ENCODE measurements around the gene PAX8. TPM values are rescaled to one million over a fixed set of nuclear protein-coding genes. Genes with fewer than 3 reads are reported as not detected.

Gene PAX8
- total RNA-seq, 1 donor from 2014 or later = 0.66 TPM

GRCh38 chr2:113209011-113209645 is 69.6 kb downstream of the PAX8 start:
- intact Hi-C loops (cut with micrococcal nuclease) = no loop called here

GRCh38 chr2:113208396-113208795 is 70.3 kb downstream of the PAX8 start:
- intact Hi-C loops (cut with micrococcal nuclease) = no loop called here

- intact Hi-C loops (cut with micrococcal nuclease) = no loop called here
Measured at GRCh38 chr2:113207021-113207420, 71.7 kb downstream of the PAX8 start.

GRCh38 chr2:113206251-113206650 is 72.5 kb downstream of the PAX8 start:
- intact Hi-C loops (cut with micrococcal nuclease) = no loop called here

- intact Hi-C loops (cut with micrococcal nuclease) = loop anchor here (1.0 to 5.0 kb wide), 5 partner anchors 45 to 188 kb away; no protein-coding TSS in a partner anchor
Measured at GRCh38 chr2:113203901-113204519, 74.7 kb downstream of the PAX8 start.

GRCh38 chr2:113203217-113203530 is 75.5 kb downstream of the PAX8 start:
- intact Hi-C loops (cut with micrococcal nuclease) = loop anchor here (5.0 kb wide), 1 partner anchor 189 kb away; no protein-coding TSS in a partner anchor

GRCh38 chr2:113202305-113203216 is 76.2 kb downstream of the PAX8 start:
- intact Hi-C loops (cut with micrococcal nuclease) = loop anchor here (5.0 kb wide), 1 partner anchor 190 kb away; no protein-coding TSS in a partner anchor

- intact Hi-C loops (cut with micrococcal nuclease) = loop anchor here (5.0 kb wide), 1 partner anchor 191 kb away; no protein-coding TSS in a partner anchor
Measured at GRCh38 chr2:113201496-113202304, 77.0 kb downstream of the PAX8 start.

GRCh38 chr2:113200736-113201490 is 77.8 kb downstream of the PAX8 start:
- intact Hi-C loops (cut with micrococcal nuclease) = loop anchor here (5.0 kb wide), 1 partner anchor 191 kb away; no protein-coding TSS in a partner anchor

- intact Hi-C loops (cut with micrococcal nuclease) = loop anchor here (5.0 kb wide), 1 partner anchor 192 kb away; no protein-coding TSS in a partner anchor
Measured at GRCh38 chr2:113200236-113200635, 78.5 kb downstream of the PAX8 start.

GRCh38 chr2:113198790-113199612 is 79.7 kb downstream of the PAX8 start:
- intact Hi-C loops (cut with micrococcal nuclease) = loop anchor here (1.0 to 5.0 kb wide), 5 partner anchors 25 to 119 kb away; no protein-coding TSS in a partner anchor

GRCh38 chr2:113198048-113198789 is 80.5 kb downstream of the PAX8 start:
- intact Hi-C loops (cut with micrococcal nuclease) = loop anchor here (5.0 kb wide), 1 partner anchor 41 kb away; no protein-coding TSS in a partner anchor

GRCh38 chr2:113197347-113198047 is 81.2 kb downstream of the PAX8 start:
- intact Hi-C loops (cut with micrococcal nuclease) = loop anchor here (5.0 kb wide), 1 partner anchor 40 kb away; no protein-coding TSS in a partner anchor

- intact Hi-C loops (cut with micrococcal nuclease) = loop anchor here (5.0 kb wide), 1 partner anchor 40 kb away; no protein-coding TSS in a partner anchor
Measured at GRCh38 chr2:113196839-113197238, 81.9 kb downstream of the PAX8 start.

GRCh38 chr2:113195923-113196501 is 82.7 kb downstream of the PAX8 start:
- intact Hi-C loops (cut with micrococcal nuclease) = loop anchor here (5.0 kb wide), 1 partner anchor 39 kb away; no protein-coding TSS in a partner anchor

- intact Hi-C loops (cut with micrococcal nuclease) = no loop called here
Measured at GRCh38 chr2:113192459-113193100, 86.1 kb downstream of the PAX8 start.

GRCh38 chr2:113190871-113191270 is 87.8 kb downstream of the PAX8 start:
- intact Hi-C loops (cut with micrococcal nuclease) = no loop called here
